RWPE1 (cell line): ENCODE data around the gene ADGRL2.
"Not testable (repeated sequence)": the region's sequence is repeated elsewhere in the genome, so short reads cannot be mapped to it uniquely, and the experiment has no call there.

Experiments used
- CTCF ChIA-PET: fragments of 350-600 bp; sonication (Branson Sonifier 250); formaldehyde crosslinking; extraction: SDS; loops from one replicate; lab custom pipeline; 2021; lab: Yijun Ruan, JAX
- POLR2A ChIA-PET: fragments of 400-600 bp; formaldehyde crosslinking; extraction: SDS; loops from one replicate; lab custom pipeline; 2020; ENCODE audit warnings: antibody characterized with exemption; ENCODE audit not compliant: low non-redundant PET; lab: Yijun Ruan, JAX
- DNase-seq: peaks from one replicate; pipeline ENCODE4 v3.0.0; 2012; ENCODE audit warnings: low spot score
- H3K27ac ChIP-seq: fragments of 450-650 bp; 2 replicates; pipeline ENCODE4 v1.5.1; 2017
- TF ChIP-seq, protein P1 (sequence below): fragments of 450-650 bp; conservative IDR thresholded peaks from 2 replicates; pipeline ENCODE4 v1.5.1; 2017; ENCODE audit warnings: low read depth, mild to moderate bottlenecking

The ADGRL2 gene

DNA sequence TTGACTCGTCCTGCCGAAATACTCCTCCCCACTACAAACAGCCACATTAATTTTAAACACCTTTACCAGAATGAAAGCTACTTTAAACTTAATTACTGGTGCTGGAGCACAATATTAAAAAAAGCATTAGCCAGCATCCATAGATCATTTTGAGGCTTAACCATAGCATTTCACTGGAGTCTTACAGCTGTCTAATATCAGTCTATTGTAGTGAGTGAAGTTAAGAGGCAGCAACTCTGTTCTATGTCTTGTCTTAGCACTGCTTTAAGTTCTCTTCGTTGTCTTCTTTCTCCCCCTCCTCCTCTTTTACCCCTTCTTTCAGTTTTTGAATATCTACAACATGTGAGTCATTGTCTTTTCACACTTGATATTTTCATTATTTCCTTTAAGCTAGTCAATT is 49.3 kb downstream of the ADGRL2 start:
- TF ChIP-seq, protein P1, sequence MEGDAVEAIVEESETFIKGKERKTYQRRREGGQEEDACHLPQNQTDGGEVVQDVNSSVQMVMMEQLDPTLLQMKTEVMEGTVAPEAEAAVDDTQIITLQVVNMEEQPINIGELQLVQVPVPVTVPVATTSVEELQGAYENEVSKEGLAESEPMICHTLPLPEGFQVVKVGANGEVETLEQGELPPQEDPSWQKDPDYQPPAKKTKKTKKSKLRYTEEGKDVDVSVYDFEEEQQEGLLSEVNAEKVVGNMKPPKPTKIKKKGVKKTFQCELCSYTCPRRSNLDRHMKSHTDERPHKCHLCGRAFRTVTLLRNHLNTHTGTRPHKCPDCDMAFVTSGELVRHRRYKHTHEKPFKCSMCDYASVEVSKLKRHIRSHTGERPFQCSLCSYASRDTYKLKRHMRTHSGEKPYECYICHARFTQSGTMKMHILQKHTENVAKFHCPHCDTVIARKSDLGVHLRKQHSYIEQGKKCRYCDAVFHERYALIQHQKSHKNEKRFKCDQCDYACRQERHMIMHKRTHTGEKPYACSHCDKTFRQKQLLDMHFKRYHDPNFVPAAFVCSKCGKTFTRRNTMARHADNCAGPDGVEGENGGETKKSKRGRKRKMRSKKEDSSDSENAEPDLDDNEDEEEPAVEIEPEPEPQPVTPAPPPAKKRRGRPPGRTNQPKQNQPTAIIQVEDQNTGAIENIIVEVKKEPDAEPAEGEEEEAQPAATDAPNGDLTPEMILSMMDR: no peak
- POLR2A ChIA-PET: no interaction called here
- CTCF ChIA-PET: interaction anchor here (0.5 kb wide), 1 partner anchor 119 kb away, joined by 3 read pairs; no protein-coding TSS in a partner anchor
- DNase-seq: no peak
- H3K27ac ChIP-seq: no peak overlapping the region

DNA sequence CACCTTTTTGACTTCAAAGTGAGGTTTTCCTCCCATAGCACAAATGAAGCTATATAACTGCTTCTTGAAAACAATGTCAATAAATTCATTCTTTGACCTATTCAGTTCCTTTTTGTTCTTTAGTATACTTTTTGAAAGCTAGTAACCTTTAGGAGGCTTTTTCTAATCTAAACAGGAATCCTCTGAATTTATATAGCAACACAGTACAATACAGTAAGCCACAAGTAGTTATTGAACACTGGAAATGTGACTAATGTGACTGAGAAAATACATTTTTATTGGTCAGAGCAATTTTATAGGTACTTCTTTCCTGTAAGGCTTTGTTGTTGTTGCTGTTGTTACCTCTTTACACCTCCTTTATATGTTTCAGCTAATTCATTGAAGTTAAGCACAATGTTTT is 49.8 kb downstream of the ADGRL2 start:
- TF ChIP-seq, protein P1: no peak
- DNase-seq: no peak
- POLR2A ChIA-PET: no interaction called here
- no peak overlapping the region for H3K27ac ChIP-seq
- CTCF ChIA-PET: interaction anchor here (0.5 kb wide), 1 partner anchor 120 kb away, joined by 3 read pairs; no protein-coding TSS in a partner anchor

DNA sequence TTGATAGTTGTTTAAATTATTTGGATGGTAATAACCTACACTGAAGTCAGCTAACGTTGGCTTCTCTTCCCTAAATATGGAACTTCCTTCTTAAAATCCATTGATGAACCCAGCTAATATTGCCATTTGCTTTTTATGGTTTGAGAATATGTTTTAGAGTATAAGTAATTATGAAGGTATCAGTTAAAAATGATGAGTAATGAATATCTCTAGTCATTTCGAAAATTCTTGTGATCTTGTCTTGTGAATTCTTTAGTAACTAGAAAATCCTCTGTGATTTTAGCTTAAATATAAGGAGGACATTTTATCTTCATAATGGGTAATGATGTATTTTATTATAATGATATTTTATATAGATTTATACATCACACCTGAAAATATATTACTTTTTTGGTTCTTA is 50.5 kb downstream of the ADGRL2 start:
- TF ChIP-seq, protein P1: no peak

DNA sequence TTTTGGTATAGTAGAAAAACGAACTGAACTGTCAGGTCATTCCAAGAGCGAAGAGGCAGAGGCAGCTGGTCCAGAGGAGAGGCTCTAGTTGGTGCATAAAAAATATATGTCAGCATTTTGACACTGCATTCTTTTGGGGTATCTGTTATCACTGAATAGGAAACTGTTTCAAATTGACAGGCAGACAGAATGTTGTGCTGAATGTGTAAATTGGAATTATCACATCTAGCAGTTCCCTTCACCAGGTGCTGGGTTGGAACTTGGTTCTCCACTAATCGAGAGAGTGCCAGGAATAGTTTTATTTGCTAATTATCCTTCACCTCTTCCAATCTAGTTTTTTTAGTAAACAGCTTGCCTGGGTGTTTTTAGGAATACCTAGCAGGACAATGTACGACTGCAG is 52.2 kb downstream of the ADGRL2 start:
- CTCF ChIA-PET: no interaction called here
- POLR2A ChIA-PET: no interaction called here
- no peak for DNase-seq
- H3K27ac ChIP-seq: no peak overlapping the region
- TF ChIP-seq, protein P1: no peak

More for the DNA sequence above, 50.5 kb downstream of the ADGRL2 start:
- DNase-seq: no peak
- ChIA-PET CTCF (interaction anchor here (0.5 to 0.8 kb wide), 3 partner anchors 31 to 851 kb away, joined by 3 to 5 read pairs (median 5); no protein-coding TSS in a partner anchor), POLR2A (no interaction called here)
- H3K27ac ChIP-seq: no peak overlapping the region

DNA sequence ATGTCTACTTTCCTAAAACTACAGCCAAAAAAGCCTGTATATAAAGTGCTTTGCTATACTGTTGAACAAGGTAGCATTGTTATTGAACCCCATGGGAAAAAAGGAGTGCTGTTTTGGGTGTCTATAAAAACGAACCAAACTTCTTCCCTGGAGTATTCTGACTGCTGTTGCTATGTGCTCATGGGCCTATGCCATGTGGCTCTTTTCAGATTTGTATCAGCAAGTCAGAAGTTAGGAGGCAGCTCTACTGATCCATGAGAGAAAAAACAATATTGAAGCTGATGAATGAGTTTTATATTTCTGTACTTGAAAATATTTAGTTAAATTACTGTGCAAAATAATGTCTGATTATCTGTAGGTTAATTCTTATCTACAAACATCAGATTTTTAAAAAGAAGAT is 66.5 kb downstream of the ADGRL2 start:
- ChIA-PET POLR2A (no interaction called here), CTCF (no interaction called here)

DNA sequence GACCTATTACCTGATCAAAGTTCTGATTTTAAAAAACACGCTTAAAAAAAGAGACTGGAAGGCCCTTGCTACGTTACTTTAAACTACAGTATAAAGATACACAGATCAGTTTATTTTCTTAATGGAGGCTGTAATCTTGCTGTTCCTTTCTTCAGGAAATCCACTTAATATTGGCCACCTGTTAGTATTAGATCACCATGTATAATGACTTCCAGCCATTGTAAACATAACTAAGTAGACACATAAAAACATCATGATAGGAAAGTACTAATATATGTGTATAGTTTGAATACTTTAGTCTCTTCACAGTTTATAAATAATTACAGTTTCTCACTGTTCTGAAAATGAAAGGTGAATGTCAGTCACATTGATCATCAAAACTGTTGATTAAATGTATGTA is 68.6 kb downstream of the ADGRL2 start:
- TF ChIP-seq, protein P1: no peak
- no peak for DNase-seq
- H3K27ac ChIP-seq: no peak overlapping the region
- POLR2A ChIA-PET: no interaction called here
- CTCF ChIA-PET: no interaction called here

More for the DNA sequence above, 66.5 kb downstream of the ADGRL2 start:
- TF ChIP-seq, protein P1: no peak
- no peak for DNase-seq
- H3K27ac ChIP-seq: no peak overlapping the region

DNA sequence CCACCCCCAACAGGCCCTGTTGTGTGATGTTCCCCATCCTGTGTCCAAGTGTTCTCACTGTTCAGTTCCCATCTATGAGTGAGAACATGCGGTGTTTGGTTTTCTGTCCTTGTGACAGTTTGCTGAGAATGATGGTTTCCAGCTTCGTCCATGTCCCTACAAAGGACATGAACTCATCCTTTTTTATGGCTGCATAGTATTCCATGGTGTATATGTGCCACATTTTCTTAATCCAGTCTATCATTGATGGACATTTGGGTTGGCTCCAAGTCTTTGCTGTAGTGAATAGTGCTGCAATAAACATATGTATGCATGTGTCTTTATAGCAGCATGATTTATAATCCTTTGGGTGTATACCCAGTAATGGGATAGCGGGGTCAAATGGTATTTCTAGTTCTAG is 70.4 kb downstream of the ADGRL2 start:
- POLR2A ChIA-PET, CTCF ChIA-PET, H3K27ac ChIP-seq, DNase-seq: not testable (repeated sequence)
